ENCODE data around the gene CRYL1.

CRYL1 gene

GRCh38 chr13:20389696-20390525 is 135.7 kb downstream of the CRYL1 start:
- H3K27ac ChIP-seq = no peak overlapping the region
- no peak for TF ChIP-seq ZFX (IDR thresholded peaks at IDR 0.05; ENCODE audit: borderline replicate concordance)
- TF ChIP-seq CTCF (IDR thresholded peaks at IDR 0.05) = no peak

GRCh38 chr13:20388184-20388583 is 137.5 kb downstream of the CRYL1 start:
- H3K27ac ChIP-seq = no peak overlapping the region
- no peak for TF ChIP-seq ZFX (IDR thresholded peaks at IDR 0.05; ENCODE audit: borderline replicate concordance)
- no peak for TF ChIP-seq CTCF (IDR thresholded peaks at IDR 0.05)

- TF ChIP-seq ZFX (IDR thresholded peaks at IDR 0.05; ENCODE audit: borderline replicate concordance) (no peak), CTCF (IDR thresholded peaks at IDR 0.05) (no peak)
- no peak overlapping the region for H3K27ac ChIP-seq
Observed at GRCh38 chr13:20387441-20387971, 138.2 kb downstream of the CRYL1 start.

- no peak overlapping the region for H3K27ac ChIP-seq
- TF ChIP-seq CTCF (IDR thresholded peaks at IDR 0.05) (no peak), ZFX (IDR thresholded peaks at IDR 0.05; ENCODE audit: borderline replicate concordance) (no peak)
Observed at GRCh38 chr13:20387006-20387405, 138.7 kb downstream of the CRYL1 start.

- no peak overlapping the region for H3K27ac ChIP-seq
Observed at GRCh38 chr13:20383058-20383457, 142.6 kb downstream of the CRYL1 start.

GRCh38 chr13:20381401-20381800 is 144.3 kb downstream of the CRYL1 start:
- TF ChIP-seq CTCF (IDR thresholded peaks at IDR 0.05) (no peak), ZFX (IDR thresholded peaks at IDR 0.05; ENCODE audit: borderline replicate concordance) (no peak)

More at GRCh38 chr13:20383058-20383457, 142.6 kb downstream of the CRYL1 start:
- no peak for TF ChIP-seq CTCF (IDR thresholded peaks at IDR 0.05)

GRCh38 chr13:20378721-20379120 is 146.9 kb downstream of the CRYL1 start:
- TF ChIP-seq CTCF (IDR thresholded peaks at IDR 0.05) (no peak), ZFX (IDR thresholded peaks at IDR 0.05; ENCODE audit: borderline replicate concordance) (no peak)
- H3K27ac ChIP-seq = no peak overlapping the region

More at GRCh38 chr13:20381401-20381800, 144.3 kb downstream of the CRYL1 start:
- H3K27ac ChIP-seq = no peak overlapping the region
